ENCODE measurements around the gene SMCP.

DNA sequence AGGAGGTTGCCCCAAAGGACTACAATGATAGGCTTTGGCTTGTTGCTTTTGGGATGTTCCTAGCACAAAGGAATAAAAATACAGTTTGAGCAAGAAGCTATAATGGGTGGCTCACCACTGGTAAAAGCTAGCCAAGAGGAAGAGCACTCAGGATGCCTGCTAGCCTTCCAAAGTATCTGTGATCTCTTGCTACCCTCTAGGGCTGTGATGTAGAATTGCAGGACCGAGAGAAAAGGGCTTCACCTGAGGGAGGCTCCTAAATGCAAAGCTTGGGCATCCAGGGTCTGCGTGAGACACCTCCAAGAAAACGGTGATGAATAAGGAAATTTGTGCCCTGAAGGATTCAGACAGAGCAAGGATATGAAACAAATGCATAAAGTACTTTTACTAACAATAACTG is 48.0 kb downstream of the SMCP start:
- TF ChIP-seq POLR2A (IDR thresholded peaks at IDR 0.05; ENCODE audit: low read depth, low read length) (no peak), TAF1 (IDR thresholded peaks at IDR 0.05; ENCODE audit: low read depth, low read length) (no peak), POLR2AphosphoS5 (IDR thresholded peaks at IDR 0.05; ENCODE audit: low read depth, low read length) (no peak)
